Body of pancreas (tissue), 4 donors: ENCODE data around the gene FUCA2. TPM values are rescaled to one million over a fixed set of nuclear protein-coding genes. Genes with fewer than 3 reads are reported as not detected.

Experiments used
- ATAC-seq: fragments of 150-250 bp; one replicate; pipeline ENCODE4 v1.9.1; 2016
- DNase-seq, 4 donors: peaks; one replicate each; pipeline ENCODE4 v3.0.0-alpha.2; 2019
- H3K27ac ChIP-seq, 4 donors: fragments of 200-600 bp; sonication (generic); 1 replicate in 3 of 4; 2 replicates in 1 of 4; pipeline versions ENCODE4 v1.5.1 to v1.6.1; 2016 to 2019; ENCODE audit warnings: mild to moderate bottlenecking in 1 of 4, mixed read lengths in 1 of 4, moderate library complexity in 1 of 4
- H3K27me3 ChIP-seq, 2 donors: fragments of 200-600 bp; sonication (generic); one replicate each; pipeline ENCODE4 v1.6.0; 2016; ENCODE audit warnings: mild to moderate bottlenecking in 1 of 2
- H3K36me3 ChIP-seq, 2 donors: fragments of 200-600 bp; sonication (generic); replicated peaks in 1 of 2; 2 replicates each; pipeline ENCODE4 v1.5.1; 2016; ENCODE audit warnings: low read depth in 2 of 2; ENCODE audit not compliant: insufficient read depth in 1 of 2
- H3K4me1 ChIP-seq: fragments of 200-600 bp; sonication (generic); one replicate; pipeline ENCODE4 v1.6.0; 2016
- H3K4me3 ChIP-seq, 2 donors: fragments of 200-600 bp; sonication (generic); 1 replicate in 1 of 2; 2 replicates in 1 of 2; pipeline ENCODE4 v1.5.1; 2016 to 2019
- H3K9me3 ChIP-seq, 3 donors: fragments of 200-600 bp; sonication (generic); 1 replicate in 2 of 3; 2 replicates in 1 of 3; pipeline ENCODE4 v1.5.1; 2016
- CTCF ChIP-seq, 7 experiments: fragments of 450-650 bp in 4 of 7; fragments of 200-600 bp in 3 of 7; sonication (generic) in 3 of 7; IDR thresholded peaks; one replicate each; pipeline ENCODE4 v1.5.1; 2016 to 2019; ENCODE audit warnings: antibody characterized with exemption in 7 of 7
- POLR2A ChIP-seq, 3 donors: fragments of 450-650 bp; IDR thresholded peaks; one replicate each; pipeline ENCODE4 v1.6.1; 2016; ENCODE audit warnings: antibody characterized with exemption in 3 of 3, mild to moderate bottlenecking in 2 of 3
- WGBS, 2 donors: methylation state at CpG; one replicate each; pipeline ENCODE4 v1.1.5; 2017; 5-methylcytosine and 5-hydroxymethylcytosine counted together
- intact Hi-C: fragments of 100-400 bp; cut with DNase I; formaldehyde crosslinking; loops from one replicate; pipeline ENCODE4 v1.15.1; 2023
- total RNA-seq, 2 donors: library from RNA; depleted of rRNA; stranded (reverse); fragments of >200 nt; gene quantifications; one replicate each; pipeline ENCODE4 v1.1.0, GENCODE V29; 2016

The FUCA2 gene
- total RNA-seq, 2 donors from 2014 or later = 15.3 to 83.1 TPM

GRCh38 chr6:143517447-143517773 lies 5.9 kb upstream of the FUCA2 start:
- WGBS, 2 donors = 69 to 83% methylated on average over 3 of the region's 3 CpGs
- no peak overlapping the region for H3K4me3 ChIP-seq
- TF ChIP-seq CTCF (IDR thresholded peaks at IDR 0.05) = no peak
- TF ChIP-seq POLR2A (IDR thresholded peaks at IDR 0.05) = no peak

GRCh38 chr6:143516690-143517446 lies 5.3 kb upstream of the FUCA2 start:
- Histone ChIP-seq H3K4me1 (peaks cover 16% of the 10 kb centered on the region), H3K4me3 (no peak overlapping the region), H3K9me3 (no peaks in the 10 kb centered on the region), H3K36me3 (no peaks in the 10 kb centered on the region), H3K27ac (no peak overlapping the region), H3K27me3 (no peaks in the 10 kb centered on the region)
- no peak for TF ChIP-seq POLR2A (IDR thresholded peaks at IDR 0.05)
- no peak for TF ChIP-seq CTCF (IDR thresholded peaks at IDR 0.05)
- intact Hi-C loops = no loop called here
- 81 to 84% methylated on average over 2 of the region's 2 CpGs for WGBS, 2 donors
- DNase-seq = no peak
- no peak for ATAC-seq

More at GRCh38 chr6:143517447-143517773, 5.9 kb upstream of the FUCA2 start:
- Histone ChIP-seq H3K36me3 (no peaks in the 10 kb centered on the region), H3K27me3 (no peaks in the 10 kb centered on the region), H3K9me3 (no peaks in the 10 kb centered on the region), H3K4me1 (peaks cover 13% of the 10 kb centered on the region), H3K27ac (no peak overlapping the region)
- no peak for DNase-seq
- intact Hi-C loops = no loop called here
- no peak for ATAC-seq

GRCh38 chr6:143515766-143516355 lies 4.3 kb upstream of the FUCA2 start:
- TF ChIP-seq CTCF (IDR thresholded peaks at IDR 0.05) = no peak
- TF ChIP-seq POLR2A (IDR thresholded peaks at IDR 0.05) = no peak
- intact Hi-C loops = no loop called here
- no peak overlapping the region for H3K4me3 ChIP-seq
- 83 to 87% methylated on average over 5 to 7 of the region's 7 CpGs for WGBS, 2 donors
- H3K27me3 ChIP-seq = no peaks in the 10 kb centered on the region
- DNase-seq (no peak), ATAC-seq (no peak)
- no peak overlapping the region for H3K27ac ChIP-seq
- H3K9me3 ChIP-seq = no peaks in the 10 kb centered on the region
- no peaks in the 10 kb centered on the region for H3K36me3 ChIP-seq
- peaks cover 18% of the 10 kb centered on the region for H3K4me1 ChIP-seq

GRCh38 chr6:143515061-143515760 lies 3.7 kb upstream of the FUCA2 start:
- intact Hi-C loops = no loop called here
- no peaks in the 10 kb centered on the region for H3K36me3 ChIP-seq
- H3K9me3 ChIP-seq = no peaks in the 10 kb centered on the region
- ATAC-seq = no peak
- TF ChIP-seq CTCF (IDR thresholded peaks at IDR 0.05) = no peak
- TF ChIP-seq POLR2A (IDR thresholded peaks at IDR 0.05) = no peak
- no peak overlapping the region for H3K27ac ChIP-seq
- WGBS, 2 donors = 43 to 50% methylated on average over 12 of the region's 12 CpGs
- no peak overlapping the region for H3K4me3 ChIP-seq
- H3K4me1 ChIP-seq = peaks cover 18% of the 10 kb centered on the region
- H3K27me3 ChIP-seq = no peaks in the 10 kb centered on the region
- peak; percentile 52 to 69 (median 58) for DNase-seq
